ENCODE measurements around the gene KIF21A.

KIF21A gene

DNA sequence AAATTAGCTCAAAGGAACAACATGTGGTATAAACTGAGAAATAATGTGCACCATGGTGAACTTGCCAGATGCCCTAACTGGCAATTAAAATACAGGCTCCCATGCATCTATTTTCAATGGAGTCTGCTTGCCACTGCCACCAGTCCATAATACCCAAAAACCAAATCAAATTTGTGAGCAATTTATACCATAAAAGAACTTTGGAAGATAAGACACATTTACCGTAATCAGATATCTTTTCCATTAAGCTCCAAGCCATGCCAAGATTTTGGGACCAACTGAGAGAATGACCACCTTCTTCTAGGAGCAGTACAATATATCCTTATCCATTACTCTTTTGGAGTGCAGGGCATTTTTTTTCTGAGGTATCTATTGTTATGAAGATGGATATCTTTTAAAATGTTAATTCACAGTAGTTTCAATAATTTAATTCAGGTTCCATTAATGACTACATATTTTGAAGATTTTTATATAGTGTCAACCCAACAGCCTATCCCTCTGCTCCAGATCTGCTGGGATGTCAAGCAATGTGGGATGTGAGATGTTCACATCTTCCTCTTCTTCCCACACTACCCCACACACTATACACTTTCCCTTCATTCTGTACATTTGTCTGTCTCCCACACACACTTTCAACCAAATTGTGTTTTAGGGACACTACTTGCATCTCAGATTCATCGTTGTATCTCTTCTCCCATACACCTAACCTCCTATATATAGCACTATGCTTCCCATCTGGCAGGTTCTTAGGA lies 53.3 kb downstream of the KIF21A start:
- DNase-seq = no peak

DNA sequence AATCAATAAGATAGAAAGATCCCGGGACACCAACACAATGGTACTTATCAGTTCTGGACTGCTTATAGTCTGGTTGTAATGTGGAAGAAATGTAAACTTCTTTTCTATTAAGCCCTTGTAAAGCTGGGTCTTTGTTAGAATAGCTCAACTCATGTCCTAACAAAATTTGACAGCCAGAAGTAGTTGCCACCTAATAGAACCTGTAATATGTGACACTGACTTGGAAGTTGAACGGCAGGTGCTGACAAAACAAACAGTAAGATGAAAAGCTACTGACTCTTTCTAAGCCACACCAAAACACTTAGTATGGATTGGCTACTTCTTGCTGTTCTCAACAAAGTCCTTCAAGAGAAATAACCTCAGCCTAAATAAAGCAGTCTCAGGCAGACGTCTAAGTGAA lies 56.6 kb downstream of the KIF21A start:
- DNase-seq = no peak

DNA sequence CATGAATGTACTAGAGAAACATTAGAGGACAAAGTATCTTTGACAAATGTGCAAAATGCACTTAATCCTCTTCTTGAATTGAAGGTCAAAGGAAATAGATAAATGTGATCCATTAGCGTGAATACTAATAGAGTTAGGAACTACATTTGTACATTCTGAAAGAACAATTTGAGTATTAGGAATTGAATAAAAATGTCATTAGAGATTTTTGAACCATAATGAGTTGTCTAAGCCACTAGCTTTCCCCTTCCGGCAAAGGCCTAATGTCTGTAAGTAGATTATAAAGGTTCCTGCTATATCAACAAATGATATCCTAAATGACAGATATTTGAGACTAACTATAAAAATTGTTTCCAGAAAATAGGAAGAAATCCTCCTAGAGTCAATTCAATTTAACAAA lies 59.8 kb downstream of the KIF21A start:
- no peak for DNase-seq

DNA sequence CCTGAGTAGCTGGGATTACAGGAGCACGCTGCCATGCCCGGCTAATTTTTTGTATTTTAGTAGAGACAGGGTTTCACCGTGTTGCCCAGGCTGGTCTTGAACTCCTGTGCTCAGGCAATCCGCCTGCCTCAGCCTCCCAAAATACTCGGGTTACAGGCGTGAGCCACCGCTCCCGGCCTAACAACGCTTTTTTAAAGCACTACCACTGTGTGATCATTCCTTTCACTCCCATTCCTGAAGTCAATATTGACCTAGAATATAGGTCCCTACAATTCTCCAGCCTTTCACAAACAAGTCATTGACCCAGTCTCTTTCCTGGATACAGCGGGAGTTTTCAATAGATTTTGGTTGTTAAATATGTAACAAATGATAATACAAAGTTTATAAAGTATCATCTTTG lies 62.8 kb downstream of the KIF21A start:
- DNase-seq = no peak

DNA sequence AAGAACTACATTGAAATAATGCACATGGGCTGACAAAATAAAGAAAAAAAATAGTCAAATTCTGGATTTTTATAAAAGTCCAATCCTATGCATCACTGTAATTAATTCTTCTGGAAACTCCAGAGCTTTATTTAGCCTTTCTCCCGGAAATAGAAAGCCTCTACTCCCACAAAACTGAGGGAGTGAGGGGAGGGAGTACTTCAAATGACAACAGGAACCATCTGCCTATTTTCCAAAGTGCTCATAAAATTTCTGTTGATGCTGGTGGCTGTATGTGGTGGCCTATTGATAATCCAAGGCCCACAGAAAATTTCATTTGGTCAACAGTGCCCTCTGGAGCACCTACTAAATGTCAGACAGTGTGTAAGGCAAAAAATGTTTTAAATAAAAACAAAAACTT lies 64.6 kb downstream of the KIF21A start:
- no peak for DNase-seq

DNA sequence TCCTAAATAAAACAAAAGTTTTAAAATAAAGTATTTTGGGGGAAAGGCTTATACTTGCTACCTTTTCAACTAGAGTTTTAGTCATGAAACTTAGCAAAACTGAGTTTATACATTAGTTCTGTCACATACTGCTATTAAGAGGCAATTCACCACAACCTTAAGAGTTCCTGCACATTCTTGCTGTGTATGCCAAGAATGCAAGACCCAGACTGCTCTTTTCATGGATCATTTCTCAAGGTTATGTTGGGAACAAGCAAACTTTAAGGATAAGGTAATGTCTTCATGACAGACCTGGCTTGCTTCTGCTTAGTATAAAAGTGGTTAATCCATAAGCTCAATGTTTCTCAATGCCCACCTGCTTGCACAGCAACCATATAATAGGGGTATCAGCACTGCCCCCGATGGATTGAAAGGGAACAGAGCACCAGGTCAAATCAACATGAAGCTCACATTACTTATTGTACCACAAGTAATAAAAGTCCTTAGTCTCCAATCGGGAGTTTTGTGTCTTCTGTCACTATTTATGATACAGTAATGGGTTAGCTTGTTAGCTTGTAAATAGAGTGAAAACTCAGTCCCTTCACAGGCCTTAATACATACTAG lies 67.6 kb downstream of the KIF21A start:
- DNase-seq = no peak

DNA sequence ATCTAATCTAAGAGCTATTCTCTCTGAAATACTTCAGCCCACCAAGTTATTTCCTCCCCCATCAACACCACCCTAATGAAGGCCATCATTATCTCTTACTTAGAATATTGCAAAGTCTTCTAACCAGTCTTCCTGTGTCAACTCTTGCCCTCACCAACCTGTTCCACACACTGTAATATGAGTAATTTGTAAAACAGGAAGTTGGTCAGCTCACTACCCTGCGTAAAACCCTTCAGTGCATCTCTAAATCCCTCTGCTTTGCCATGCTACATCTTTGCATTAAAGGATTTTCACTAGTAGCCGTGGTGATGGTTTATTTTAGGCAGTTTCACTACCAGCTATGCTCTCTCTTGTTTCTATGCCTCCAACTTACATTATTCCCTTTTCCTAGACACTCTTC lies 70.0 kb downstream of the KIF21A start:
- peak; percentile 54 for DNase-seq

DNA sequence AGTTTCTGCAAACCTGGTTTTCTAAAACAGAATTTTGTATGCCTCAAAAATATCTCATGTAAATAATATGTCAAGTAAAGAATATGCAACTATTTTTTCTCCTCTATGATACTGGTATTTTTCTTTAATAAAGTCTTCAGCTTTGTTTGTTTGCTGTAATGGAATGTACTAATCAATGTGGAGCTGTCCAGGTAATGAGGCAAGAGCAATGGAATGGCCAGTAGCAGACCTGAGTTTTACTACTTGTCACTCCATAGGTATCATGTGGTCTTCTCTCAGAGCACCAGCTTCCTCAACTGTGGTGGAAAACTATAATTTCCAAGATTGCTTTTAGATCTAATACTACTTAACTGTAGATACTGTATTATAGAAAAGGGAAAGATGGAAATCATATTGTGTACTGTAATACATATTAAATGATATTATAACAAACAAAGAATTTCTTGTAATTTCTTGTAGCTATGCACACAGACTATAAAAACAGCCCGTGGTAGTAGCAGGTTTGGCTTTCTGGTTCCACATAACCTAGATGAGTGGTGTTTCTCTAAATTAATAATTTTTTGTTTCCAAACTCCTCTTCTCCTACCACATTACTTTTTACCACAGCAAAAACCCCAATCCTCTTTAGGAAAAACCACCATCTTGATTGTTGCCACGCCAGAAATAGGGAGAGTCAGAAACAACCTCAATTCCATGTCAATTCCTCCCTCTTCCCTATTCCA lies 70.6 kb downstream of the KIF21A start:
- DNase-seq = no peak

DNA sequence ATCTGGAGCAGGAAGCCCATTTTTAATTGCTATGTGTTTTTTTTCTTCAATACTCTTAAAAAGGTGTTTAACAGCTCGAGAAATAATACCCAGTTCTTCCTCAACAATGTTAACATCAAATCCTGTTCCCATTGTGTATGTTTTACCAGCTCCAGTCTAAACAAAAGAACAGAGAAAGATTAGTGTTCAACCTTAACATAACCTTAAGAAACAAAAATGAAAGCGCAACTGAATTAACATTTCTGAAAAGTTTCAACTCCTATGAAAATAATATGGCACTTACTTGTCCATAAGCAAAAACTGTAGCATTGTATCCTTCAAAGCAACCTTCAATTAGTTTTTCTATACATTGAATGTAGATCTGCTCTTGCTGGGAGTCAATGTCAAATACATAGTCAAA lies 73.2 kb downstream of the KIF21A start:
- DNase-seq = no peak

DNA sequence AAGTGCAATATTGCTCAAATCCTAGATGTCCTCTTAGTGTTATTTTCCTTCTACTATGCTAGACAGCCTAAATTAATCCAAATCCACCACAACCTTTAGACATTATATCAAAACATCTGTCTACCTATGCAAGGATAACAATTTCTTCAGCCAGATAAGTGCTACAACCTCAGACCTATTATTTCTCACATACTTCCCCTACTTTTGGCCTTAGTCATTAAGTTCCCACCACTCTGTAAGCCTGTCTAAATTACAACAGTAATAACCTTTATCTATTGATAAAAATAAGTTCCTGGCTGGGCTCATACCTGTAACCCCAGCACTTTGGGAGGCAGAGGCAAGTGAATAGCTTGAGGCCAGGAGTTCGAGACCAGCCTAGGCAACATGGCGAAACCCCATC lies 74.0 kb downstream of the KIF21A start:
- DNase-seq = no peak

DNA sequence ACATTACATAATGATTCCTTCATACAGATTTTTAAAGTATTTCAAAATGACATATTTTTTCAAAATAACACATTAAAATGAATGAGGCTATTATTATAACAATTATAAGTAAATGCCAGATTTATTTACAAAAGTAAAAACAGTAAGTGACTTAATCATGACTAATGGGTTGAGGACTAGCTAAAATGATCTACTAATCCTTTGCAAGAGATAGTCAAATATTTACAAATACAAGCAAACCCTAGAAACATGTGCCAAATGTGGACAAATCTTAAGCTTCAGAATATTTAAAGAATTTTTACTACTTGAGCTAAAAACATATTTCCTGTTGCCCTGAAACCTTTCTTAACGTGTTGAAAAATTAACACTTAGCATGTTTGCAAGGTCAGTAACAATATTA lies 74.8 kb downstream of the KIF21A start:
- DNase-seq = no peak

DNA sequence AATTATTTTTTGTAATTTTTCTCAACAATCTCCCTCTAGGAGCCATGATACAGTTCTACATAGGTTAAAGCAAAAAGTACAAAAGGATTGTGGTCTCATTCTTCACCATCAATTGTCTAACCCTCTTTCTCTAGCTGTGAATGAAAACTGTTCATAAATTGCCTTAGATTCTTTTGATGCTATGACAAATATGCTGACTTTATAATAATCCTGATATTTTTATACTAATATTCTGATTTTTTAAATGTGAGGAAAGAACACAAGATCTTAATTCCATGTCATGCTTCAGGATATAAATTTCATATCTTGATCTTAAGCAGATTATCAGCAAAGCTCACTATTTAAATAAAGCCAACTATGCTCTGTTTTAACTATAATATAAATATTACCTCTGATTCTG lies 75.4 kb downstream of the KIF21A start:
- DNase-seq = no peak

DNA sequence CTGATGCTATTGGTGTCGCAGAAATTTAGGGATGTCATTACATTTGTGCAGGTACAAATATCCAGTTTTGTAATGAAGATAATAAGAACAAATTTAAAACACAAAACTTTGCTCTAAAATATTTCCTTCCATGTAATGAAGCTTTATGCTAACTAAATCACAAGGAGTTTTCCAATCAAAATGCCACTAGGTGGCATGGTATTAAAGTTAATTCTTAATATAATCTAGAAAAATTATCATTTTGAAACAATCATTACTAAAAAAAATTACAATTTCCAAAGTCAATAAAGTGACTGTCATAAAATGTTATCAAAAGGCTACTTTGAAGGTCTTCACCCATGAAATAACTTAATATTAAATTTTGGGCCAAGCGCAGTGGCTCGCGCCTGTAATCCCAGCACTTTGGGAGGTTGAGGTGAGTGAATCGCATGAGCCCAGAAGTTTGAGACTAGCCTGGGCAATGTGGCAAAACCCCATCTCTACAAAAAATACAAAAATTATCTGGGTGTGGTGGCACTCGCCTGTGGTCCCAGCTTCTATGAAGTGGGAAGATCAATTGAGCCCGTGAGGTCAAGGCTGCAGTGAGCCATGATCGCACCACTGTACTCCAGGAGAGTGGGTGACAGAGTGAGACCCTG lies 77.4 kb downstream of the KIF21A start:
- no peak for DNase-seq

DNA sequence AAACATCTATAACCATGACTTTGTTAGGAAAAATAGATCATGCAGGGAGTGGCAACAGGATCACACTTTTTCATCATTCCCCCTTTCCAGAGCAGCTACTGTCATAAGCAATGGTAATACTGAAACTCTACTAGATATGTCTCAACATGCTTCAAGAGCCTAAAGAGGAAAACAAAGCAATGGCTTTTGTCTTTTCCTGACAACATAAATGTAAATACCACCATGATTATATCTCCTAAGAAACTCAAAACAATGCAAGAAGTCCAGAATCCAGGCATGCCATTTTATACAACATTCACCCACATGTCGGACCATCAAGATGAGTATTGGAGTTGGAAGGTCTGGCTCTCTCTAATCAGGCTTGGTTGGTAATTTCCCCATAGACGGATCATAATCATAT lies 78.7 kb downstream of the KIF21A start:
- no peak for DNase-seq

DNA sequence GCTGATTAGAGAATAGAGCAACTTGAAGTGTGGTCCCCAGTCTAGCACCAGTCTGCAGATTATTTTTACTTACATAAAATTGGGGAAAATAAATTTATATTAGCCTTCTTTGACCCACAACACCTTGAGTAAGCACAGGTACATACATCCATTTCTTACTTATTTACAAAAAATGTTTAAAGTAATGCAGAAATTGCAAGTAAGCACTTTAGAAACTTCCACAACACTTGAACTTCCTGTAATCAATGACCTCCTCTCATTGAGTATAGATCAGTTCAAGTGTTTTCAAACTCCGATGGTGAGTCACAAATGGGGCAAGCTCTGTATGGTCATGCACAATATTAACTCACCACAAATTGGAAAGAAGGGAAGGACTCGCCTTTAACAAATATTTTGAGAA lies 83.3 kb downstream of the KIF21A start:
- DNase-seq = no peak

DNA sequence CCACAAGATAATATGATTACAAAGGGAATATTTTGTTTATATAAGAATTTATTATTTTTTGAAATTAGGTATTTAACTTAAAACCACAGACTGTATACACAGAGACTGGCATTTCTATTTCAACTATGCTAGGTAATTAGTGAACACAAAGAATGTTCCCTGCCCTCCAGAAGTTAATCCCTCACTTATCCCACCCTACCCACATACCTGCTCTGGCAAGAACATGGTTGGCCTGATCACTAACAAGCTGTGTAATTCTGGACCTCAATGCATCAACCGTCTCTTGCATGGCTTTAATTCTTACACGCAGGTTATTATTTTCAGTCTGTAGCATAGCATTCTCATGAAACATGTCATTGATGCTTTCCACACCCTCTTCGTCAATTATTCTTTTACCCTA lies 85.9 kb downstream of the KIF21A start:
- no peak for DNase-seq

DNA sequence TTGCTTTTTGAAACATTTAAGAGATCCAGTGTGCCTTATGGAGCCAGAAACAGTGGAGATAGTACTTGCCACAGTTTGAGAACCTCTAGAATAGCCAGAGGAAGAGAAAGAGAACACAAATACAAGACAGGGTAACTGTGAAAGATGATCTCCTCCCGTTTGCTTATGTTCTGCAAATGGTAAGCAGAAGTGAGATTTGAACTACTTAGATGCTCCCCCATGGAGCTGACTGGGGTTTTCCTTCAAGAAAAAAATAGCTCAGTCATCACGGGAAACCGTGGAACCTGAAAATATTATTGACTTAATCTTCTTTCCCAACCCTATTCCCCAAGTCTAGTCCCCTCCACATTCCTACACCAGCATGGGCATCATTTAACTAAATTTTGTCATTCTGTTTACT lies 87.1 kb downstream of the KIF21A start:
- no peak for DNase-seq

DNA sequence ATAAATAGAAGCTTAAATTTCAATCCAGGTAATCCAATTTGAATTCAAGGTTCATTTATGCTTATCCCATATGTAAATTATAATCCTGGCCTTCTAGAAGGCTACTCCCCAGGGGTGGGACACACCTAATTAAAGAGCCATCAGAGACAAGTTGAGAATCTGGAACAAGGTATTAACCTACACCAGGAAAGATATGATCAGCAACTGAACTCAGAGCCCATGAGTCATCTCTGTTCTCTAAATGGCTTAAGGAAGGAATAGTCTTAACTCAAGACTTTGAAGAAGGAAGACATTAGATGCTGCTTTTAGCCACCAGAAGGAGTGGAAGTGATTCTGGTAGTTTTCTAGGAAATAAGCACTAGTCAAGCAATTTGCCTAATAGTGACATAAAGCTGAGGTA lies 88.0 kb downstream of the KIF21A start:
- DNase-seq = no peak

DNA sequence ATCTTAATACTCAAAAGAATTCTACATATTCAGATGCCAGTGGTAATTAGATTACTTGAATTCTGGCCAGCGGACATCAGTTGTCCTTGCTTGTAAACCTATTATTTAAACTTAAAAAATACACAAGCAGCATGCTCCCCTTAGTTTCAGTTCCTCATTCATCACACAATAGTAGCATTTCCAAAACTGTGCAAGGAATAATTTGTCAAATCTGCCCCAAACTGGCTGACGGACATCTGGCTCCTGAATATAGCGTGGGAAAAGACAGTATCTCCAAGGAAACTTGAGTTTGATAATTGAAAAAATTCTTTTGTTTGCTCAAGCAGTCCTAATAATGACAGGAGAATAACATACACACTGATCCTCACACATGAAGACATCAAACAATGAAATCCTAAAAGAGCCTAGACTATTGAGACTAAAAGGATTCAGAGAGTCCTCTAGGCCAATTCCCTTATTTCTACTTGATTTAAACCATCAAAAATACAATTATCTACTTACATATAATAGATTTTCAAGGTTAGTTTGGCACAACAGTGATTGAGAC lies 90.4 kb downstream of the KIF21A start:
- DNase-seq = no peak

DNA sequence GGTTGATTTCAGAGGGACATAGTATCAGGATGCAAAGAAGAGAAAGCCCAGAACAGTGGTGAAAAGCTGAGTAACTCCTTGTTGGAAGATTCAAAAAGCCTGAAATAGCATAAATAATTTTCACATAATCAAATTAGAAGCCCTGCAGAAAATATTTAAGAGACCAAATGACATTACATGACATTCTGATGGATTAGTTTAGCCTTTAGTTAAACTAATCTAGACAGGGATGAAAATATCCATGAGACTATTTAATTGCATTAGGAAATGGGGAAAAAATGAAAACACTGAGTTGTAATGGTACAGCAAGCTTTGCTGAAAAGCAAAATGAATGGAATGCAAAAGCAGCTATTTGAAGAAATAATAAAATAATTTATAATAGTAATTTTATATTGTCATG lies 91.8 kb downstream of the KIF21A start:
- DNase-seq = no peak

DNA sequence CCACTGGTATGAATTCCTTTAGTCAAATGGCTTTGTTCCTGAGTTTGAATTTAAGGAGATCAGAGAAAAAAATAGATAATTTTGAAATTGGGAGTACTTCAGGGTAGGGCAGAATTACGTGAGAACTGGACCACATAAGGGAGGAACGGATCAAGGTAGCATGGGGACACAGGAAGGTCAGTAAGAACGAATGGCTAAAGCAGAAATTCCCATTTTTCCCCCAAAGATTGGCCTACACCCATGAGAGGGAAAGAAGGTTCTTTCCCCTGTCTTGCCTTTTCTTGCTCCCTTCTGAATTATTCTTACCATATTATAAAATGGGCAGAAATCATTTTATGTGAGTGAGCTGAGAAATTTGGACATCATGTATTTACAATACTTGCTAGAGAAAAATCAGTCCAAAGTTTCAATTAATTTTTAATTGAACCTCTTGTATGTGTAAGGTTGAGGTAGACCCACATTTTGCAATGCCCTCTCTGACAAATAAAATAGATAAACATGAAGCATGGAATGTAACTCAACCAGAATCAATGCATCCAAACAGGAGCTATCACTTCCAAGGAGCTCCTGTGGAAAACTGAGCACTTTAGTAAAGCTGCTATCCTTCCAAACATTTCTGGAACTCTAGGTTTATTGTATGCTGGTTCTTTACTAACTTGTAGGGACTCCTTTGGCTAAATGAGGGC lies 93.8 kb downstream of the KIF21A start:
- no peak for DNase-seq

DNA sequence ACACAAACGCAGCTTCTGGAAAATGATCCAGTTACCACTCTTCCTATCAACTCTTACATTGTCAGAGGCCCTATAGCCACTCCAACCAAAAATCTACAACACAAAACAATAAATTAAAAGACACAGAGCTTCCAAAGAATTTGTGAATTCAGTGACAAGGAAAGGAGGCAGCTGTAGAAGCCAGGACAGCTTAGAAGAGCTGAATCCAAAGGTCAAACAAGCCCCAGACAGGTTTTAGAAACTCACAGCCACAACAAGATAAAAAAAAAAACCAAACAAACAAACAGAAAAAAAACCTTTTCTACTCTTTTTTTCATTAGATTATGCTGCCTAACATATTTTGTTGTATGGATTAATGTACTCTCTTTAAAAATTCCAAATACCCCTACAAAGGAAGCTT lies 94.4 kb downstream of the KIF21A start:
- DNase-seq = no peak

DNA sequence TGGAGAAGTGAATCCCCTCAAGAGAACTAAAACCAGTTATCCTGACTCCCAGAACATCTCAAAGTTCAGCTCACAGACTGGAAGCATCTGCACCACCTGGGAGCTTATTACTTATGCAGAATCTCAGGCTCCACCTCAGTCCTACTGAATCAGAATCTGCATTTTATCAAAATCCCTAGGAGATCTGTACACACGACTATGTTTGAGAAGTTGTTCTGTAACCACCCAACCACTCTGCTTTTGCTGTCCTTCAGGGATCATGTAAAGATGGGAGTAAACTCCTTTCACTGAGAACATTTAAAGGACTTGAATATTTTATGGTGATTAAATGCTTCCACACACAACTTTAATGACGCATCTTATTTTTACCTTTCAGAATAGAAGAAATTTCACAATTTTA lies 98.0 kb downstream of the KIF21A start:
- DNase-seq = no peak

All from CD4-positive, alpha-beta T cell treated with Interleukin-4 for 4 hours (primary cell).